GM21390 (cell line): ENCODE results near the gene SPDYE17.
"Not testable (repeated sequence)": the region's sequence is repeated elsewhere in the genome, so short reads cannot be mapped to it uniquely, and the experiment has no call there.

ENCODE experiments used
- ATAC-seq: cut with Tn5 transposase; IDR thresholded peaks from one replicate; pipeline ENCODE4 v1.9.1; 2021; ENCODE audit not compliant: unreplicated experiment

Gene SPDYE17, protein sequence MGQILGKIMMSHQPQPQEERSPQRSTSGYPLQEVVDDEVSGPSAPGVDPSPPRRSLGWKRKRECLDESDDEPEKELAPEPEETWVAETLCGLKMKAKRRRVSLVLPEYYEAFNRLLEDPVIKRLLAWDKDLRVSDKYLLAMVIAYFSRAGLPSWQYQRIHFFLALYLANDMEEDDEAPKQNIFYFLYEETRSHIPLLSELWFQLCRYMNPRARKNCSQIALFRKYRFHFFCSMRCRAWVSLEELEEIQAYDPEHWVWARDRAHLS

GRCh38 chr7:77032261-77032660 is at the start of gene SPDYE17:
Gene SPDYE17 (minus strand): TSS chr7:77032361. CDS start chr7:77030570, 1,791 bp downstream.
- ATAC-seq, result not testable (repeated sequence)

DNA sequence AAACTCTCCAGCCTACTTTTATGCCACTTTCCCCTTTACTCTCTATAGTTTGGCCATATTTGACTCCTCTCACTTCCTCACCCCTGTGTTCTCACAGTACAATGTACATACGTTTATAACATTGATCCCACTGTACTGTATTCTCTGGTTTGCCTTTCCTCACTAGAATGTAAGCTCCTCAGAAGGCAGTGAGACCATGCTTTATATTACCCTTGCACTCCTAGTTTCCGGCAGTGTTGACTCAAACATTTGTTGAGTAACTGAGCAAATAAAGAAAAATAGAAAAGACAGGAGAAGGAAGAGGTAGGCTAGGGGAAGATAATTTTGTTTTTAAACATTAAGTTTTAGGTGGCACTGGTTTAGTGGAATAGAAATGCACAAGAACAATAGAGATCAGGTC is 48.1 kb upstream of the SPDYE17 start:
- not testable (repeated sequence) for ATAC-seq

DNA sequence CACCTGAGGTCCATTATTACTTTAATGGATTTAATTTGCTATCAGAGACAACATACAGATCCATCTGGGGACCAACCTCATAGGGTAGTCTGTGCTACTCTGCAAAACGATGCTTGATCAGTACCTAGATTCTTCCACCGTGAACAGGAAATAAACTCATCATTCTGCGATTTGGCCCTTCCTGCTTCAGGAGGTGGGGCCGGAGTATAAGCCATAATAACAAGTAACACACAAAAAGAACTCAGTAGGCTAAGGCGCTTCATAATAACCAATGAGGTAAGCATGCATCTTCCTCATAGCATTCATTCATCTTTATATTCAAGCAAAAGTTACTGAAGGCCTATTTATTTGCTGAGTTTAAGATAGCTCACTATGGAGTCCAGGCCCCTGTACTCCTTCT is 47.5 kb upstream of the SPDYE17 start:
- ATAC-seq, result not testable (repeated sequence)

GRCh38 chr7:77079112-77079511 is 47.0 kb upstream of the SPDYE17 start:
- not testable (repeated sequence) for ATAC-seq

- ATAC-seq, result not testable (repeated sequence)
Observed at GRCh38 chr7:77077060-77077459, 44.9 kb upstream of the SPDYE17 start.

- ATAC-seq, result not testable (repeated sequence)
Observed at GRCh38 chr7:77074786-77075396, 42.7 kb upstream of the SPDYE17 start.

- ATAC-seq, result not testable (repeated sequence)
Observed at GRCh38 chr7:77071108-77071507, 38.9 kb upstream of the SPDYE17 start.

DNA sequence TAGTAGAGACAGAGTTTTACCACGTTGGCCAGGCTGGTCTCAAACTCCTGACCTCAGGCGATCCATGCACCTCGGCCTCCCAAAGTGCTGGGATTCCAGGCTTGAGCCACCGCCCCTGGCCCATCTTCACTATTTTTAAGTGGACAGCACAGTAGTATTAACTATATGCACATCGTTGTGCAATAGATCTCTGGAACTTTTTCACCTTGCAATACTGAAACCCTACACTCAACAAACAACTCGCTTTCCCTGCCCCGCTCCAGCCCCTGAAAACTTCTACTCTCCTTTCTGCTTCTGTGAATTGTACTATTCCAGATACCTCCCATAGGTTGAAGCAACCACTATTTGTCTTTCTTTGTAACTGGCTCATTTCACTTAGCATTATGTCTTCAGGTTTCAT is 33.7 kb upstream of the SPDYE17 start:
- not testable (repeated sequence) for ATAC-seq

- ATAC-seq, result not testable (repeated sequence)
Observed at GRCh38 chr7:77063732-77064131, 31.6 kb upstream of the SPDYE17 start.

- not testable (repeated sequence) for ATAC-seq
Observed at GRCh38 chr7:77062557-77062956, 30.4 kb upstream of the SPDYE17 start, which contains the start of gene SPDYE18. Gene SPDYE18 (minus strand): TSS chr7:77062558. CDS start chr7:77060512, 2,046 bp downstream.

- not testable (repeated sequence) for ATAC-seq
Observed at GRCh38 chr7:77026349-77026748, 5.8 kb downstream of the SPDYE17 start.

GRCh38 chr7:77010074-77010680 is 22.0 kb downstream of the SPDYE17 start:
- not testable (repeated sequence) for ATAC-seq

- not testable (repeated sequence) for ATAC-seq
Observed at GRCh38 chr7:77008000-77008399, 24.2 kb downstream of the SPDYE17 start.

GRCh38 chr7:77006127-77007110 is 25.7 kb downstream of the SPDYE17 start:
- not testable (repeated sequence) for ATAC-seq

DNA sequence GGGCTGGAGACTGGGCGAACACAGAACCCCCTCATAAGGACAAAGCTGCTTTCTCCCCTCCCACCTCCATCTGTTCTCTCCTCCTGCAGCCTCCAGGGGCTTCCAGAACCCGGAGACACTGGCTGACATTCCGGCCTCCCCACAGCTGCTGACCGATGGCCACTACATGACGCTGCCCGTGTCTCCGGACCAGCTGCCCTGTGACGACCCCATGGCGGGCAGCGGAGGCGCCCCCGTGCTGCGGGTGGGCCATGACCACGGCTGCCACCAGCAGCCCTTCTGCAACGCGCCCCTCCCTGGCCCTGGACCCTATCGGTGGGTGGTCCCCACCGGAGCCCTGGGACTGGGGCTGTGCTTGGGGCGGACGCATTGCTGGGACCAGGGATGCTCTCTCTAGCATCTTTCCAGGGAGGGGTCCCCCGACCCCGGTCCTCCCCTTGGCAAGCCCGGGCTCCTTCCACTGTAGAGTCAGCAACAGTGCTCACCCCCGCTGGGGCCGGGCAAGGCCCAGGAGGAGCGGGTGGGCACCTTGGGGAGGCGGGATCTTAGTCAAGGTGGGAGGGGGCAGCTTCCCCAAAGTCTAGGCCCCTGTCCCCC is 26.6 kb downstream of the SPDYE17 start:
- ATAC-seq, result not testable (repeated sequence)

DNA sequence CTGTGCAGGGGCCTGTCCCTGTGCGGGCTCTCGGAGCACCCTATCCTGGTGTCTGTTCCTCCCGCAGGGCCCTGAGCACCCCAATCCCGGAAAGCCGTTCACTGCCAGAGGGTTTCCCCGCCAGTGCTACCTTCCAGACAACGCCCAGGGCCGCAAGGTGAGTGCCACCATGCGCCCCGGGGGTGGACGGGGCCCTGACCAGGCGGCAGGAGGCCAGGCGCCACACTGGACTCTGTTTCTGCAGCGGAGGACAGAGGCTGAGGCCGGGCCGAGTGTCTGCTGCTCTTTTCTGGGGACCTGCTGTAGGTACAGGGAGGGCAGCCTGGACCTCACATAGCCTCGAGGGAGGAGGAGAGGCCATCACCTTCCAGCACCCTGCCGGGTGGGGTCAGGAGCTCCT is 28.0 kb downstream of the SPDYE17 start:
- ATAC-seq, result not testable (repeated sequence)

- ATAC-seq, result not testable (repeated sequence)
Observed at GRCh38 chr7:77003241-77003640, 28.9 kb downstream of the SPDYE17 start.

DNA sequence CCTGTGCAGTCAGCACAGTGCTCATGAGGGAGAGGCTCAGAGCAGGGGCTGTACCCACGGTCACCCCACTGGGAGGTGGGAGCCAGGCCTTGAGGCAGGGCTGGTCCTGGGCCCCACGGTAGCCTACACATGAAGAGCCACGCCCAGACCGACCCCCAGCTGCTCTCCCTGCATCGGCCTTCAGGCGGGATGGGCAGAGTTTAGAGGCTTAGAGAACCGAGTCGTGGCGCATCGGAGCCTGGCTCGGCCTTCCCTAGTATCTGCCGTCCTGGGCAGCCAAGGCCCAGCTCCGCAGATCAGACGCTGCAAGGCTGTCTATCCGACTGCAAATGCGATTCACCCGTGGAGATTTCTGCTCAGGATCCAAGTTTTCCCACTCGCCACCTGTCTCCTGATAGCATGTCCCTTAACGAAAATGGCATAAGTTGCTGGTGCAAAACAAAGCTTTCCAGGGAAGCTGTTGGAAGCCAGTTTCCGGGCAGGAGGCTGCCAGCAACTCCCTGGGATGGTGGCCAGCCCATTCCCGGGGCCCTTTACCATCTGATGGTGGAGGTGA is 29.4 kb downstream of the SPDYE17 start:
- not testable (repeated sequence) for ATAC-seq

DNA sequence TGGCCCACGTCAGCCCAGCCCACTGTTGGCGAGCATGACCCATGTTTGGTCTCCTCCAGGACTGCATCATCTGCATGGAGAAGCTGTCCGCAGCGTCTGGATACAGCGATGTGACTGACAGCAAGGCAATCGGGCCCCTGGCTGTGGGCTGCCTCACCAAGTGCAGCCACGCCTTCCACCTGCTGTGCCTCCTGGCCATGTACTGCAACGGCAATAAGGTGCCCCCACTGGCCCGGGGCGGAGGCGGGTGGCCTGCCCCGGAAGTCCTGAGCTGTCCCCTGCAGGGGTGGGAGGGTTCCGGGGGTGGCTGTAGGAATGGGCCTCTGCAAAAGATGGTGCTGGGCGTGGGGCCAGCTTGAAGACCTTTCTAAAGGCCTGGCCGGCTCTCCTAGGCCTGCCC is 30.1 kb downstream of the SPDYE17 start:
- ATAC-seq, result not testable (repeated sequence)
